ENCODE results near the gene MED12L.
A peak's percentile ranks its signal among the peaks of the same experiment; 100 is the strongest.
"Not testable (repeated sequence)": the region's sequence is repeated elsewhere in the genome, so short reads cannot be mapped to it uniquely, and the experiment has no call there.

Gene MED12L

GRCh38 chr3:151135541-151136337, 50.3 kb downstream of the MED12L start:
- no peak for DNase-seq

DNA sequence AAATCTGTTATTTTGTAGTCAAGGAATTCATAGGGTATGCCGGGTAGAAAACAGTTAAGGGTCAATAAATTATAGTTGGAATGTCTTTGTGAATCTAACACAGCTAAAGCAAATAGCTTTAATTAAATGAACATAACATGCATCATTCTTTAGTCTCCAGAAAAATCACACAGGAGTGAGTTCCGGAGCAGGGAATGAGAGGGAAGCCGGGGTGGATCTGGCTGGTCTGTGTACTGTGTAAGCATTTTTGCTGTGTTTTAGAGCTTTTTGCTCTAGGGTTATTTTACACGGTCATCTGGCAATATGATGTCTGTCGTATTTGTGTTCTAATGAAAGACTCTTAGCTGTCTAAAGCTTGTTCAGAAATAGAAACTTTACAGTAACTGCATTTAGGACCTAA, 57.5 kb downstream of the MED12L start:
- no peak for DNase-seq

- DNase-seq, result no peak
Measured at GRCh38 chr3:151144016-151144415, 58.6 kb downstream of the MED12L start.

DNA sequence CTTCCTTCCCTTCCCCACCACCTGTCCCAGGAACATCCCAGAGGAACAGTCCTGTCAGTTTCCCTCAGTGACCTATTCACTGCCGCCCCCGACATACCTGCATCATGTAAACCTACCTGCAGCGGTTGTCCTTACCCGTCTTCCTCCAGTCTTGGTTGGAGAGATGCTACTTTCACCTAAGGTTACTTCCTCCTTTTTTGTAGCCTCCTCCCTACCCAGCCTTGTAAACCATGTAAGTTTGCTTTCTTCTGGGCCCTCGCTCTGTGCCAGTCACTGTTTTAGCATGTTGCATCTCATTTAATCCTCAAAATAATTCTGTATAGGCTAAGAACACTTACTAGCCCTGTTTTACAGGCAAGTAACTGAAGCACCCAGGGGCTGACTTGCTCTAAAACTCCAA, 59.3 kb downstream of the MED12L start:
- DNase-seq, result no peak

GRCh38 chr3:151145713-151146070, 60.2 kb downstream of the MED12L start:
- no peak for DNase-seq

DNA sequence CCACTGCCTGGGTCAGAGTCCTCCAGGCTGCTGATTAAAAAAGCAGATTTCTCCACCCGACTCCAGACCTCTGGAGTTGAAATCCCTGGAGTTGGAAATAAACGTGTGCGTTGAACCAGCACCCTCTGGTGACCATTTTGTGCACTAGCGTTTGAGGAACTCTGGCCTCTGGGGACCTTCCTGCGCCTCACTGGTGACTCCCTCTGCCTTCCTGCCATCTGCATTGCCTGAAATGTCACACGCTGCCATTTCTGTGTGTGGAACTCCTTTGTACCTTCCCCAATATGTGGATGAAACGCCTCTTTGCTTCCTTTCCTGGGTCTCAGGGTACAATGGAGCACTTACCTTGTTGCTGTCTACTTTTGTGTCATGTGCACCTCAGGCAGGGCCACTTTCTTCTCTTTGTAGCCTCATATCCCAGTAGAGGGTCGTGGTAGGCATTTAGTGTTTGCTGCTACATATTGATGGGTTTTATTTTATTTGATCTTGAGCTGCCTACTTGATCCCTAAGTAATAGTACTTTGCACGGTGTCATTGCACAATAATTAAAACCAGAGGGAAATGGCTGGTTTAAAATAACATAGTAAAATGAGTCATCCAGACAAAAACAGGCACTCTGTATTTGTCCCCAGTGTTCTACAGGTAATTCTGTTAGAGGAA, 60.7 kb downstream of the MED12L start:
- DNase-seq, result peak; percentile 66

GRCh38 chr3:151146731-151147091, 61.2 kb downstream of the MED12L start:
- DNase-seq, result peak; percentile 9

GRCh38 chr3:151147299-151147698, 61.8 kb downstream of the MED12L start:
- no peak for DNase-seq

GRCh38 chr3:151152455-151153079, 67.1 kb downstream of the MED12L start:
- DNase-seq, result no peak

- DNase-seq, result no peak
Measured at GRCh38 chr3:151154566-151154965, 69.1 kb downstream of the MED12L start.

DNA sequence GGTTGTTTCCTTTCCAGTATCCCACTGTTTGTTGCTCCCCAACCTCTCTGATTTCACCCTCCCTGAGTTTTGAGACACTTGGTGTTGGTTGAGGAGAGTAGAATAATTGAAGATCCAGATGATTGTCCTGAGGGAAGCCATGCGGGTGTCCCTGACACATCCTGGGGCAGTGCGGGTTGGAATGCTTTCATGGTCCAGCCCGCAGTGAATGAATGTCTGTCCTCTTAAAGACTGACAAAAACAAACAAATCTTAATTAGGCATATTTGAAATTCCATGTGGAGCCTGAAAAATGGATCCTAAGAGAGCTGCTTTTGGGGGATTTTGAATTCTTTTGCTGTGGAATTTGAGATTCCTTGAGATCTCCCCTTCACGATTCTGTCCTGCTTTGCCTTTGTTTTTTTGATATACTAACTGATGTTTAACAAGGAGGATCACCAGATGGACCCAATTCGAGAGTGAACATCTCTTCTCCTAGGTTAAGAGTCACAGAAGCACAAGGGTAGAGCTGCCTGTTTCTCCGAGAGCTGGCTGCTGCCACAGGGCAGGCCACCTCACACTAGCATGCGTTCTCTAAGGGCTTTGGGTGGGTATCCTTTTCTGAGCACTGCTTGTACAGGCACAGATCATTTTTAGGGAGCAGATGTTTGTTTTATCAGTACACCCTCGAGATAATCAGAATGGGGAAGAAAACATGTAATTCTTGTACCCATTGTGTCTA, 70.1 kb downstream of the MED12L start:
- no peak for DNase-seq

DNA sequence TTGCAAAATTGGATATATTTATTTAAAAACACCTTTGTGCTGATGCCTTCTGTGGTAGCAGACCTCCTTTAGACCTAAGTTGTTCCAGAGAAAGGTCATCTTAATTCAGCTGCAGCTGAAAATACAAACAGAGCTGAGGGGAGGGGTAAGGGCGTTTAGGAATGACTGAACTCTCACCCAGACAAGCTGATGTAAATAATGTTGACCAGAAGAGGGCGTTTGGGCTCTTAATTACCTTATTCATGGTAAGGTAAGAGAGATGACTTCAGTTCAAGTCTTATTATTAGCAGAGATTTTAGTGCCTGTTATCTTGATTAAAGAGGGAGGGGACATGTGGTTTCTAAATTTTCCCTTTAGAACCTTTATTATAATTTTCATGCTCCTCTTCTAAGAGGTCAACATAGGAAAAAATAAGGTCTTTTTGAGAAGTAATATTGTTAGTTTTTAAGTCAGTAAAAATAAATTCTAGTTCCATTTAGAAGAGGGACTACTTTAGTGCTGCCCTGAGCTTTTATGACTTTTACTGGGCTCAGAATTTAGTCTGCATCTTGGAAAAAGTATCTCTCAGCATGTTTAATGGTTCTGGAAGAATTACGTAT, 71.3 kb downstream of the MED12L start:
- no peak for DNase-seq

GRCh38 chr3:151159806-151160205, 74.3 kb downstream of the MED12L start:
- no peak for DNase-seq

- no peak for DNase-seq
Measured at GRCh38 chr3:151165226-151165625, 79.8 kb downstream of the MED12L start.

- DNase-seq, result no peak
Measured at GRCh38 chr3:151166161-151166560, 80.7 kb downstream of the MED12L start.

- DNase-seq, result peak; percentile 15
Measured at GRCh38 chr3:151168269-151169094, 83.0 kb downstream of the MED12L start.

DNA sequence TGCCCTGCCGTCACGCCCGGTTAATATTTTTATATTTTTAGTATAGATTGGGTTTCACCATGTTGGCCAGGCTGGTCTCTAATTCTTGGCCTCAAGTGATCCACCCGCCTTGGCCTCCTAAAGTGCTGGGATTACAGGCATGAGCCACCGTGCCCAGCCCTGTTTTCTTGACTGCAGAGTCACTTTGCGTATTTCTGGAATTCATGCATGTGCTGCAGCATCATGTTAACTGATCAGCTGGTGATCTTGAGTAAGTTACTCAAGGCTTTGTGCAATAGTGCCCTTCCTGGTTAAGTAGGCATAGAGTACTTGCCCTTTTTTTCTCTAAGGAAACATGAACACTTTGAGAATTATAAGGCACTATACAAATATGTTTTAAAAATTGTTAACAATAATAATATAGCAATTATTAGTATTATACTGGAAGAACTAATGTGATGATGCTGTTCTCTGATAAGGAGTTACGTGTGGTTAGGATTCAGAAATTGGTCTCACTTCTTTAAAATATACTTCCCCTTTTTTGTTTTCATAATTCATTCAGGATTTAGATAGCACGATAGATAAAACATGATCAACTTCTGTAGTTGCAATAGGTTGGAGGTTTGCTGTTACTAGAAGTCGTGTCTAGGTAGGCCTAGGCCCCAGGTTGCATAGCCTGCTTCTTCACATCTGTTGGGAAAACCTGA, 83.9 kb downstream of the MED12L start:
- DNase-seq, result no peak

- DNase-seq, result not testable (repeated sequence)
Measured at GRCh38 chr3:151169948-151170679, 84.7 kb downstream of the MED12L start.

GRCh38 chr3:151171145-151171757, 85.8 kb downstream of the MED12L start:
- DNase-seq, result no peak

GRCh38 chr3:151174351-151174750, 88.9 kb downstream of the MED12L start:
- no peak for DNase-seq
